Parathyroid adenoma (tissue), 2 donors: ENCODE data around the gene RAB3GAP1.

ENCODE experiments used
- H2AFZ ChIP-seq: fragments of 300-600 bp; sonication (generic); one replicate; pipeline ENCODE4 v1.7.0; 2017; ENCODE audit warnings: antibody characterized with exemption, mild to moderate bottlenecking
- H3K27ac ChIP-seq: fragments of 300-600 bp; sonication (generic); one replicate; pipeline ENCODE4 v1.7.0; 2017
- H3K27me3 ChIP-seq: fragments of 300-600 bp; sonication (generic); one replicate; pipeline ENCODE4 v1.7.0; 2017; ENCODE audit warnings: low read length; ENCODE audit not compliant: control insufficient read depth, insufficient read depth
- H3K36me3 ChIP-seq: fragments of 300-600 bp; sonication (generic); one replicate; pipeline ENCODE4 v1.7.0; 2017; ENCODE audit warnings: low read length; ENCODE audit not compliant: control insufficient read depth, insufficient read depth
- H3K4me1 ChIP-seq: fragments of 300-600 bp; sonication (generic); one replicate; pipeline ENCODE4 v1.7.0; 2017; ENCODE audit warnings: control low read depth
- H3K4me2 ChIP-seq: fragments of 300-600 bp; sonication (generic); one replicate; pipeline ENCODE4 v1.7.0; 2017; ENCODE audit warnings: low read length
- H3K4me3 ChIP-seq: fragments of 300-600 bp; sonication (generic); one replicate; pipeline ENCODE4 v1.7.0; 2017; ENCODE audit warnings: low read depth, low read length
- H3K79me2 ChIP-seq: fragments of 300-600 bp; sonication (generic); one replicate; pipeline ENCODE4 v1.7.0; 2017; ENCODE audit warnings: control low read depth
- H3K9ac ChIP-seq: fragments of 300-600 bp; sonication (generic); one replicate; pipeline ENCODE4 v1.7.0; 2017; ENCODE audit warnings: mild to moderate bottlenecking
- H3K9me3 ChIP-seq: fragments of 300-600 bp; sonication (generic); one replicate; pipeline ENCODE4 v1.7.0; 2017; ENCODE audit warnings: low read length; ENCODE audit not compliant: control insufficient read depth
- TF ChIP-seq, protein P1 (sequence below): fragments of 300-600 bp; sonication (generic); IDR thresholded peaks from one replicate; pipeline ENCODE4 v1.7.0; 2017; ENCODE audit warnings: antibody characterized with exemption, mild to moderate bottlenecking
- donor health status: primary hyperparathyroidism.

Gene RAB3GAP1

DNA sequence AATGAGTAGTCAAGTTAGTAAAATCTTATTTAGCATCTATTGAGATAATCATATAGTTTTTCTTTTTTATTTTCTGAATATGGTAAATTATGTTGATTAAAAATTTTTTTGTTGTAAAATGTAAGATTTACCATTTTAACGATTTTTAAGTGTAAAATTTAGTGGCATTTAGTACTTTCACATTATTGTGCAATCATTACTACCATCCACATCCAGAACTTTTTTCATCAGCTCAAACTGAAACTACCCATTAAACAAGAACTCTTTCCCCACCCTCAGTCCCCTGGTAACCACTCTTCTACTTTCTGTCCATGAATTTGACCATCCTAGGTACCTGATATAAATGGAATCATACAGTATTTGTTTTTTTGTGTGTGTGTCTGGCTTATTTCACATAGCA, 11.1 kb downstream of the RAB3GAP1 start:
- TF ChIP-seq, protein P1, sequence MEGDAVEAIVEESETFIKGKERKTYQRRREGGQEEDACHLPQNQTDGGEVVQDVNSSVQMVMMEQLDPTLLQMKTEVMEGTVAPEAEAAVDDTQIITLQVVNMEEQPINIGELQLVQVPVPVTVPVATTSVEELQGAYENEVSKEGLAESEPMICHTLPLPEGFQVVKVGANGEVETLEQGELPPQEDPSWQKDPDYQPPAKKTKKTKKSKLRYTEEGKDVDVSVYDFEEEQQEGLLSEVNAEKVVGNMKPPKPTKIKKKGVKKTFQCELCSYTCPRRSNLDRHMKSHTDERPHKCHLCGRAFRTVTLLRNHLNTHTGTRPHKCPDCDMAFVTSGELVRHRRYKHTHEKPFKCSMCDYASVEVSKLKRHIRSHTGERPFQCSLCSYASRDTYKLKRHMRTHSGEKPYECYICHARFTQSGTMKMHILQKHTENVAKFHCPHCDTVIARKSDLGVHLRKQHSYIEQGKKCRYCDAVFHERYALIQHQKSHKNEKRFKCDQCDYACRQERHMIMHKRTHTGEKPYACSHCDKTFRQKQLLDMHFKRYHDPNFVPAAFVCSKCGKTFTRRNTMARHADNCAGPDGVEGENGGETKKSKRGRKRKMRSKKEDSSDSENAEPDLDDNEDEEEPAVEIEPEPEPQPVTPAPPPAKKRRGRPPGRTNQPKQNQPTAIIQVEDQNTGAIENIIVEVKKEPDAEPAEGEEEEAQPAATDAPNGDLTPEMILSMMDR, result no peak
- no peak overlapping the region for H3K27ac ChIP-seq

DNA sequence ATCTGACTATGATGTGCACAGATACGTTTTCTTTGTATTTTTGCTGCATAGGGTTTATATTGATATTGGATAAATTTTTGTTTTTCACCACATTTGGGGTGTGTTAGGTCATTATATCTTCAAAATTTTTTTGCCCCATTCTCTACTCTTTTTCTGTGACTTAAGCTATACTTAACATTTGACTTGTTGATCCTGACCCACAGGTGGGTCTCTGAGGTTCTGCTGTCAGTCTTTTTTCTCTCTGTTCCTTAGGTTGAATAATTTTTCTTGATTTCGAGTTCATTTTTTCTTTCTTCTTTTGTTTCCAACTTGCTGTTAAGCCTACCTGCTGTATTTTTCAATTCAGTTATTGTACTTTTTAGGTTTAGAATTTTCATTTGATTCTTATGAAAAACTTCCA, 12.1 kb downstream of the RAB3GAP1 start:
- no peak overlapping the region for H3K9ac ChIP-seq
- H3K79me2 ChIP-seq, result peaks cover 27% of the 10 kb centered on the region
- H3K4me1 ChIP-seq, result no peaks in the 10 kb centered on the region
- no peaks in the 10 kb centered on the region for H3K36me3 ChIP-seq
- TF ChIP-seq, protein P1, result no peak
- H3K4me2 ChIP-seq, result no peak overlapping the region
- no peak overlapping the region for H3K4me3 ChIP-seq
- no peak overlapping the region for H2AFZ ChIP-seq
- H3K27me3 ChIP-seq, result no peaks in the 10 kb centered on the region
- no peak overlapping the region for H3K27ac ChIP-seq
- H3K9me3 ChIP-seq, result no peaks in the 10 kb centered on the region

More for the DNA sequence above, 11.1 kb downstream of the RAB3GAP1 start:
- Histone ChIP-seq H3K9me3 (no peaks in the 10 kb centered on the region), H3K79me2 (peaks cover 23% of the 10 kb centered on the region), H3K27me3 (no peaks in the 10 kb centered on the region), H3K9ac (no peak overlapping the region), H2AFZ (no peak overlapping the region), H3K4me3 (no peak overlapping the region), H3K4me1 (no peaks in the 10 kb centered on the region), H3K4me2 (no peak overlapping the region), H3K36me3 (no peaks in the 10 kb centered on the region)

GRCh38 chr2:135066710-135067109, 14.6 kb downstream of the RAB3GAP1 start:
- Histone ChIP-seq H3K36me3 (no peaks in the 10 kb centered on the region), H2AFZ (no peak overlapping the region), H3K4me3 (no peak overlapping the region), H3K9me3 (no peaks in the 10 kb centered on the region), H3K9ac (no peak overlapping the region), H3K4me2 (no peak overlapping the region), H3K27me3 (no peaks in the 10 kb centered on the region), H3K4me1 (no peaks in the 10 kb centered on the region), H3K79me2 (peaks cover 35% of the 10 kb centered on the region), H3K27ac (no peak overlapping the region)
- TF ChIP-seq, protein P1, result no peak

- TF ChIP-seq, protein P1, result no peak
- Histone ChIP-seq H3K9me3 (no peaks in the 10 kb centered on the region), H3K27me3 (no peaks in the 10 kb centered on the region), H3K36me3 (no peaks in the 10 kb centered on the region), H3K79me2 (peaks cover 53% of the 10 kb centered on the region), H2AFZ (no peak overlapping the region), H3K4me3 (no peak overlapping the region), H3K9ac (no peak overlapping the region), H3K4me2 (no peak overlapping the region), H3K27ac (no peak overlapping the region), H3K4me1 (no peaks in the 10 kb centered on the region)
These were observed 20.3 kb downstream of the RAB3GAP1 start for GRCh38 chr2:135072125-135072997.

GRCh38 chr2:135074216-135074615, 22.1 kb downstream of the RAB3GAP1 start:
- no peak overlapping the region for H2AFZ ChIP-seq
- TF ChIP-seq, protein P1, result no peak
- H3K79me2 ChIP-seq, result peaks cover 51% of the 10 kb centered on the region
- no peak overlapping the region for H3K4me2 ChIP-seq
- no peaks in the 10 kb centered on the region for H3K27me3 ChIP-seq
- no peaks in the 10 kb centered on the region for H3K36me3 ChIP-seq
- H3K4me1 ChIP-seq, result no peaks in the 10 kb centered on the region
- H3K27ac ChIP-seq, result no peak overlapping the region
- no peak overlapping the region for H3K4me3 ChIP-seq
- no peaks in the 10 kb centered on the region for H3K9me3 ChIP-seq
- no peak overlapping the region for H3K9ac ChIP-seq
